Osteocyte (in vitro differentiated cells): ENCODE results near the gene GALNT6. TPM values are rescaled to one million over a fixed set of nuclear protein-coding genes. Genes with fewer than 3 reads are reported as not detected.

Source experiments
- DNase-seq: peaks from one replicate; pipeline ENCODE4 v3.0.0; 2021; ENCODE audit warnings: mixed read lengths; ENCODE audit not compliant: unreplicated experiment; ENCODE audit errors: extremely low spot score
- H3K27ac Mint-ChIP-seq: one replicate; pipeline ENCODE4 v1.8.0; 2021; ENCODE audit warnings: mild to moderate bottlenecking, mixed read lengths; ENCODE audit not compliant: unreplicated experiment
- H3K27me3 Mint-ChIP-seq: one replicate; pipeline ENCODE4 v1.8.0; 2021; ENCODE audit warnings: mixed read lengths; ENCODE audit not compliant: unreplicated experiment
- H3K36me3 Mint-ChIP-seq: one replicate; pipeline ENCODE4 v1.8.0; 2021; ENCODE audit warnings: mixed read lengths; ENCODE audit not compliant: unreplicated experiment
- H3K4me1 Mint-ChIP-seq: one replicate; pipeline ENCODE4 v1.8.0; 2021; ENCODE audit warnings: mixed read lengths; ENCODE audit not compliant: unreplicated experiment
- H3K4me3 Mint-ChIP-seq: one replicate; pipeline ENCODE4 v1.8.0; 2021; ENCODE audit warnings: mild to moderate bottlenecking, moderate library complexity, mixed read lengths; ENCODE audit not compliant: unreplicated experiment
- H3K9me3 Mint-ChIP-seq: one replicate; pipeline ENCODE4 v1.8.0; 2021; ENCODE audit warnings: mixed read lengths; ENCODE audit not compliant: unreplicated experiment
- CTCF ChIP-seq: fragments of 200-600 bp; sonication (generic); IDR thresholded peaks from 2 replicates; pipeline ENCODE4 v1.5.0; 2021; ENCODE audit warnings: antibody characterized with exemption, mild to moderate bottlenecking, moderate library complexity
- total RNA-seq: library from RNA; stranded (reverse); gene quantifications from 2 replicates; pipeline ENCODE4 v1.2.1, GENCODE V29; 2021

GALNT6 gene
- total RNA-seq, 1 donor from 2014 or later: 0.94 TPM

- DNase-seq: peak; percentile 86
- Mint-ChIP-seq H3K9me3 (no peaks in the 10 kb centered on the region), H3K27me3 (no peaks in the 10 kb centered on the region), H3K4me3 (no peak overlapping the region), H3K27ac (peak overlapping the region; percentile 82), H3K36me3 (no peaks in the 10 kb centered on the region), H3K4me1 (peaks cover 38% of the 10 kb centered on the region)
- no peak for TF ChIP-seq CTCF
Observed at GRCh38 chr12:51371295-51371953, 19.8 kb downstream of the GALNT6 start.

GRCh38 chr12:51370667-51371066 lies 20.5 kb downstream of the GALNT6 start:
- Mint-ChIP-seq H3K4me3 (no peak overlapping the region), H3K9me3 (no peaks in the 10 kb centered on the region), H3K4me1 (peaks cover 38% of the 10 kb centered on the region), H3K27ac (peak overlapping the region; percentile 47), H3K36me3 (no peaks in the 10 kb centered on the region), H3K27me3 (no peaks in the 10 kb centered on the region)
- no peak for TF ChIP-seq CTCF
- DNase-seq: no peak

GRCh38 chr12:51369581-51369980 lies 21.6 kb downstream of the GALNT6 start:
- Mint-ChIP-seq H3K9me3 (no peaks in the 10 kb centered on the region), H3K4me1 (peaks cover 31% of the 10 kb centered on the region), H3K36me3 (no peaks in the 10 kb centered on the region), H3K27ac (no peak overlapping the region), H3K27me3 (no peaks in the 10 kb centered on the region), H3K4me3 (no peak overlapping the region)
- no peak for TF ChIP-seq CTCF
- no peak for DNase-seq

GRCh38 chr12:51368640-51369517 lies 22.3 kb downstream of the GALNT6 start:
- H3K27me3 Mint-ChIP-seq: no peaks in the 10 kb centered on the region
- TF ChIP-seq CTCF: no peak
- H3K4me1 Mint-ChIP-seq: peaks cover 27% of the 10 kb centered on the region
- DNase-seq: no peak
- H3K9me3 Mint-ChIP-seq: no peaks in the 10 kb centered on the region
- H3K36me3 Mint-ChIP-seq: no peaks in the 10 kb centered on the region
- no peak overlapping the region for H3K4me3 Mint-ChIP-seq
- no peak overlapping the region for H3K27ac Mint-ChIP-seq

GRCh38 chr12:51365276-51365675 lies 25.9 kb downstream of the GALNT6 start:
- no peak for DNase-seq
- H3K27ac Mint-ChIP-seq: no peak overlapping the region
- H3K9me3 Mint-ChIP-seq: no peaks in the 10 kb centered on the region

More at GRCh38 chr12:51365276-51365675, 25.9 kb downstream of the GALNT6 start:
- H3K27me3 Mint-ChIP-seq: no peaks in the 10 kb centered on the region
- TF ChIP-seq CTCF: no peak
- H3K36me3 Mint-ChIP-seq: no peaks in the 10 kb centered on the region
- H3K4me1 Mint-ChIP-seq: peaks cover 6% of the 10 kb centered on the region
- H3K4me3 Mint-ChIP-seq: no peak overlapping the region
